ENCODE measurements around the gene IL1RAPL1.

DNA sequence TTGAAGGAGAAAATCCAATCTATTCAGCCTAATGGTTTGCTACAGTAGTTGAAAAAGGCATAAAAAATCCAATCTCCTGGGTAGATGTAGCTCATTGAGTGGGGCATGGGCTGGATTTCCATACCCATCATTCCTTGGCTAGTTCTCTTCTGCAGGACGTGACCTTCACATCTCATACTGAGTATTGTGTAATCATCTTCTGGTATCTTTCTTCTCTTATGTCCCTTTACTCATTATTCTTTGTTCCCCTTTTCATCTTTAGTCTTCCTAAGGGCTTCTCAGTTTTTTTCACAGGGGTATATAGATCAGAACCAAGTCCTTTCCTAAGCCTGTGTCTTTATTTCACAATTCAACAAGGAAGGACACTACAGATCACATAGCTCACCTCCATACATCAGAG, 900.5 kb downstream of the IL1RAPL1 start:
- TF ChIP-seq CTCF (IDR thresholded peaks at IDR 0.05) = no peak
- TF ChIP-seq POLR2A (IDR thresholded peaks at IDR 0.05) = no peak

All from breast epithelium (tissue), 3 donors.